ENCODE data around the gene CD83.

The CD83 gene

GRCh38 chr6:14132921-14133275, 15.3 kb downstream of the CD83 start:
- no CpG with 5 or more reads among the region's 4 CpGs for WGBS (ENCODE audit: insufficient coverage, insufficient read length)
- Histone ChIP-seq H3K36me3 (ENCODE audit: control insufficient read depth, insufficient read depth, low read length) (no peaks in the 10 kb centered on the region), H3K9me3 (ENCODE audit: control insufficient read depth, insufficient read depth, low read length) (no peaks in the 10 kb centered on the region), H3K27ac (ENCODE audit: low read length) (no peak overlapping the region), H3K27me3 (ENCODE audit: control insufficient read depth, insufficient read depth, low read length) (no peaks in the 10 kb centered on the region), H3K4me3 (ENCODE audit: low read length) (no peak overlapping the region), H3K4me1 (ENCODE audit: control insufficient read depth, insufficient read depth, low read length) (peaks cover 2% of the 10 kb centered on the region; the same call in 1 of the 2 replicates)
- DNase-seq (ENCODE audit: low read depth, low spot score) = no peak

GRCh38 chr6:14134211-14134910, 16.8 kb downstream of the CD83 start:
- Histone ChIP-seq H3K4me1 (ENCODE audit: control insufficient read depth, insufficient read depth, low read length) (peaks cover 2% of the 10 kb centered on the region; the same call in 1 of the 2 replicates), H3K9me3 (ENCODE audit: control insufficient read depth, insufficient read depth, low read length) (no peaks in the 10 kb centered on the region), H3K4me3 (ENCODE audit: low read length) (no peak overlapping the region), H3K36me3 (ENCODE audit: control insufficient read depth, insufficient read depth, low read length) (no peaks in the 10 kb centered on the region), H3K27ac (ENCODE audit: low read length) (no peak overlapping the region), H3K27me3 (ENCODE audit: control insufficient read depth, insufficient read depth, low read length) (no peaks in the 10 kb centered on the region)
- WGBS (ENCODE audit: insufficient coverage, insufficient read length) = no CpG with 5 or more reads among the region's 4 CpGs
- DNase-seq (ENCODE audit: low read depth, low spot score) = no peak

GRCh38 chr6:14135893-14136539, 18.4 kb downstream of the CD83 start:
- WGBS (ENCODE audit: insufficient coverage, insufficient read length) = no CpG with 5 or more reads among the region's 9 CpGs
- Histone ChIP-seq H3K4me3 (ENCODE audit: low read length) (no peak overlapping the region), H3K27ac (ENCODE audit: low read length) (no peak overlapping the region), H3K36me3 (ENCODE audit: control insufficient read depth, insufficient read depth, low read length) (no peaks in the 10 kb centered on the region), H3K27me3 (ENCODE audit: control insufficient read depth, insufficient read depth, low read length) (no peaks in the 10 kb centered on the region), H3K4me1 (ENCODE audit: control insufficient read depth, insufficient read depth, low read length) (no peaks in the 10 kb centered on the region), H3K9me3 (ENCODE audit: control insufficient read depth, insufficient read depth, low read length) (no peaks in the 10 kb centered on the region)
- DNase-seq (ENCODE audit: low read depth, low spot score) = no peak

- Histone ChIP-seq H3K4me3 (ENCODE audit: low read length) (no peak overlapping the region), H3K27ac (ENCODE audit: low read length) (no peak overlapping the region), H3K4me1 (ENCODE audit: control insufficient read depth, insufficient read depth, low read length) (0 out of 2 replicates have a peak, but pooled peaks cover 2% of the 10 kb centered on the region), H3K36me3 (ENCODE audit: control insufficient read depth, insufficient read depth, low read length) (no peaks in the 10 kb centered on the region), H3K9me3 (ENCODE audit: control insufficient read depth, insufficient read depth, low read length) (no peaks in the 10 kb centered on the region), H3K27me3 (ENCODE audit: control insufficient read depth, insufficient read depth, low read length) (no peaks in the 10 kb centered on the region)
- no peak for DNase-seq (ENCODE audit: low read depth, low spot score)
- no CpG with 5 or more reads among the region's 9 CpGs for WGBS (ENCODE audit: insufficient coverage, insufficient read length)
Measured at GRCh38 chr6:14138701-14139215, 21.2 kb downstream of the CD83 start.

GRCh38 chr6:14141351-14142062, 23.9 kb downstream of the CD83 start:
- H3K27ac ChIP-seq (ENCODE audit: low read length) = no peak overlapping the region
- no peak for DNase-seq (ENCODE audit: low read depth, low spot score)
- H3K4me3 ChIP-seq (ENCODE audit: low read length) = no peak overlapping the region
- 0 out of 2 replicates have a peak, but pooled peaks cover 2% of the 10 kb centered on the region for H3K4me1 ChIP-seq (ENCODE audit: control insufficient read depth, insufficient read depth, low read length)
- WGBS (ENCODE audit: insufficient coverage, insufficient read length) = no CpG with 5 or more reads among the region's 5 CpGs
- no peaks in the 10 kb centered on the region for H3K9me3 ChIP-seq (ENCODE audit: control insufficient read depth, insufficient read depth, low read length)
- H3K27me3 ChIP-seq (ENCODE audit: control insufficient read depth, insufficient read depth, low read length) = no peaks in the 10 kb centered on the region
- no peaks in the 10 kb centered on the region for H3K36me3 ChIP-seq (ENCODE audit: control insufficient read depth, insufficient read depth, low read length)

- H3K27ac ChIP-seq (ENCODE audit: low read length) = no peak overlapping the region
- no CpG with 5 or more reads among the region's 7 CpGs for WGBS (ENCODE audit: insufficient coverage, insufficient read length)
Measured at GRCh38 chr6:14142063-14142450, 24.5 kb downstream of the CD83 start.

GRCh38 chr6:14142511-14143223, 25.1 kb downstream of the CD83 start:
- no peak overlapping the region for H3K27ac ChIP-seq (ENCODE audit: low read length)
- no peaks in the 10 kb centered on the region for H3K27me3 ChIP-seq (ENCODE audit: control insufficient read depth, insufficient read depth, low read length)
- no peak overlapping the region for H3K4me3 ChIP-seq (ENCODE audit: low read length)
- no peaks in the 10 kb centered on the region for H3K36me3 ChIP-seq (ENCODE audit: control insufficient read depth, insufficient read depth, low read length)
- H3K9me3 ChIP-seq (ENCODE audit: control insufficient read depth, insufficient read depth, low read length) = no peaks in the 10 kb centered on the region
- H3K4me1 ChIP-seq (ENCODE audit: control insufficient read depth, insufficient read depth, low read length) = 0 out of 2 replicates have a peak, but pooled peaks cover 2% of the 10 kb centered on the region
- no CpG with 5 or more reads among the region's 3 CpGs for WGBS (ENCODE audit: insufficient coverage, insufficient read length)
- DNase-seq (ENCODE audit: low read depth, low spot score) = no peak

More at GRCh38 chr6:14142063-14142450, 24.5 kb downstream of the CD83 start:
- 0 out of 2 replicates have a peak, but pooled peaks cover 2% of the 10 kb centered on the region for H3K4me1 ChIP-seq (ENCODE audit: control insufficient read depth, insufficient read depth, low read length)
- H3K4me3 ChIP-seq (ENCODE audit: low read length) = no peak overlapping the region
- no peaks in the 10 kb centered on the region for H3K36me3 ChIP-seq (ENCODE audit: control insufficient read depth, insufficient read depth, low read length)
- no peaks in the 10 kb centered on the region for H3K9me3 ChIP-seq (ENCODE audit: control insufficient read depth, insufficient read depth, low read length)
- no peaks in the 10 kb centered on the region for H3K27me3 ChIP-seq (ENCODE audit: control insufficient read depth, insufficient read depth, low read length)
- DNase-seq (ENCODE audit: low read depth, low spot score) = no peak

GRCh38 chr6:14143305-14143704, 25.7 kb downstream of the CD83 start:
- Histone ChIP-seq H3K27ac (ENCODE audit: low read length) (no peak overlapping the region), H3K27me3 (ENCODE audit: control insufficient read depth, insufficient read depth, low read length) (no peaks in the 10 kb centered on the region), H3K4me1 (ENCODE audit: control insufficient read depth, insufficient read depth, low read length) (0 out of 2 replicates have a peak, but pooled peaks cover 2% of the 10 kb centered on the region), H3K9me3 (ENCODE audit: control insufficient read depth, insufficient read depth, low read length) (no peaks in the 10 kb centered on the region), H3K36me3 (ENCODE audit: control insufficient read depth, insufficient read depth, low read length) (no peaks in the 10 kb centered on the region), H3K4me3 (ENCODE audit: low read length) (no peak overlapping the region)
- WGBS (ENCODE audit: insufficient coverage, insufficient read length) = no CpG with 5 or more reads among the region's 4 CpGs
- no peak for DNase-seq (ENCODE audit: low read depth, low spot score)

GRCh38 chr6:14144678-14145113, 27.1 kb downstream of the CD83 start:
- H3K27me3 ChIP-seq (ENCODE audit: control insufficient read depth, insufficient read depth, low read length) = no peaks in the 10 kb centered on the region
- H3K4me3 ChIP-seq (ENCODE audit: low read length) = no peak overlapping the region
- peak; percentile 86 for DNase-seq (ENCODE audit: low read depth, low spot score)
- no peaks in the 10 kb centered on the region for H3K9me3 ChIP-seq (ENCODE audit: control insufficient read depth, insufficient read depth, low read length)
- no peaks in the 10 kb centered on the region for H3K36me3 ChIP-seq (ENCODE audit: control insufficient read depth, insufficient read depth, low read length)
- 0 out of 2 replicates have a peak, but pooled peaks cover 2% of the 10 kb centered on the region for H3K4me1 ChIP-seq (ENCODE audit: control insufficient read depth, insufficient read depth, low read length)
- H3K27ac ChIP-seq (ENCODE audit: low read length) = no peak overlapping the region
- no CpG with 5 or more reads among the region's 8 CpGs for WGBS (ENCODE audit: insufficient coverage, insufficient read length)
